OCI-LY7 (cell line): Measurements from ENCODE around the gene CDSN. TPM values are rescaled to one million over a fixed set of nuclear protein-coding genes. Genes with fewer than 3 reads are reported as not detected.

ENCODE experiments used
- BruUV-seq: library from RNA; stranded (reverse); fragments of 400-500 nt; replicated peaks from 2 replicates; lab custom pipeline; 2021; lab: Mats Ljungman, UMichigan
- CTCF ChIA-PET: fragments of 300-600 bp; sonication (Branson Sonifier 250); formaldehyde crosslinking; loops from one replicate; lab custom pipeline; 2022; ENCODE audit warnings: antibody characterized with exemption; ENCODE audit not compliant: unreplicated experiment; lab: Charles Lee
- POLR2A ChIA-PET: fragments of 300-600 bp; sonication (Branson Sonifier 250); formaldehyde crosslinking; loops from one replicate; lab custom pipeline; 2022; ENCODE audit warnings: antibody characterized with exemption; lab: Charles Lee
- DNase-seq: peaks from one replicate; pipeline ENCODE4 v3.0.0-alpha.2; 2015; ENCODE audit warnings: low spot score
- H2AFZ ChIP-seq: fragments of 200-600 bp; sonication (generic), shearing (Covaris generic); 2 replicates; pipeline ENCODE4 v1.6.1; 2014; ENCODE audit warnings: mild to moderate bottlenecking, antibody characterized with exemption, low read length, moderate library complexity
- H3K27ac ChIP-seq: fragments of 200-600 bp; sonication (generic); 2 replicates; pipeline ENCODE4 v1.5.1; 2014; ENCODE audit warnings: mixed run types, low read depth, mild to moderate bottlenecking, moderate library complexity, low read length, inconsistent platforms; ENCODE audit not compliant: poor library complexity, severe bottlenecking
- H3K36me3 ChIP-seq: fragments of 200-600 bp; sonication (generic); 2 replicates; pipeline ENCODE4 v1.6.1; 2014; ENCODE audit warnings: mild to moderate bottlenecking, antibody characterized with exemption, low read length, moderate library complexity, mixed read lengths; ENCODE audit not compliant: insufficient read depth
- H3K4me1 ChIP-seq: fragments of 200-600 bp; sonication (generic); 2 replicates; pipeline ENCODE4 v1.5.1; 2014; ENCODE audit warnings: mild to moderate bottlenecking, low read length; ENCODE audit not compliant: insufficient read depth, poor library complexity, severe bottlenecking
- H3K4me2 ChIP-seq: fragments of 200-600 bp; sonication (generic); 2 replicates; pipeline ENCODE4 v1.6.1; 2014; ENCODE audit warnings: mild to moderate bottlenecking, low read length
- H3K4me3 ChIP-seq: fragments of 200-600 bp; sonication (generic); 2 replicates; pipeline ENCODE4 v1.5.1; 2014; ENCODE audit warnings: mild to moderate bottlenecking, low read depth, low read length; ENCODE audit not compliant: poor library complexity, severe bottlenecking
- H3K79me2 ChIP-seq: fragments of 200-600 bp; sonication (generic); 2 replicates; pipeline ENCODE4 v1.6.1; 2016; ENCODE audit warnings: low read depth, mild to moderate bottlenecking, low read length, moderate library complexity, mixed read lengths; ENCODE audit not compliant: insufficient read depth
- H3K9me2 ChIP-seq: fragments of 200-600 bp; sonication (generic); 2 replicates; pipeline ENCODE4 v1.6.1; 2016; ENCODE audit warnings: mild to moderate bottlenecking, low read length, mixed read lengths; ENCODE audit not compliant: insufficient read depth
- H3K9me3 ChIP-seq: fragments of 200-600 bp; sonication (generic); 2 replicates; pipeline ENCODE4 v1.6.1; 2014; ENCODE audit warnings: mild to moderate bottlenecking, mixed run types, low read length, mixed read lengths
- H4K20me1 ChIP-seq: fragments of 200-600 bp; sonication (generic); 2 replicates; pipeline ENCODE4 v1.6.1; 2014; ENCODE audit warnings: mild to moderate bottlenecking, antibody characterized with exemption, low read length, moderate library complexity, mixed read lengths; ENCODE audit not compliant: insufficient read depth
- EZH2phosphoT487 ChIP-seq: fragments of 200-600 bp; sonication (generic); IDR thresholded peaks from 2 replicates; pipeline ENCODE4 v1.6.1; 2018; ENCODE audit warnings: low read depth, borderline replicate concordance, mild to moderate bottlenecking, mixed run types, antibody characterized with exemption, low read length, moderate library complexity, mixed read lengths
- intact Hi-C: fragments of 100-400 bp; cut with micrococcal nuclease; formaldehyde crosslinking; loops from one replicate; pipeline ENCODE4 v1.10.0; 2022; ENCODE audit not compliant: unreplicated experiment
- total RNA-seq, 2 experiments: library from RNA; depleted of rRNA in 1 of 2; stranded (reverse); fragments of >200 nt in 1 of 2; shearing (Covaris generic) in 1 of 2; gene quantifications; 2 replicates each; pipeline ENCODE4 v1.2.3, GENCODE V29; 2014 to 2022
- TF ChIP-seq, protein P1 (sequence below): fragments of 200-600 bp; sonication (generic); conservative IDR thresholded peaks from 2 replicates; pipeline ENCODE4 v1.5.1; 2014; ENCODE audit warnings: mild to moderate bottlenecking, antibody characterized with exemption, low read length, moderate library complexity, mixed read lengths

CDSN gene
- total RNA-seq, 2 experiments from 2014 or later = not detected

DNA sequence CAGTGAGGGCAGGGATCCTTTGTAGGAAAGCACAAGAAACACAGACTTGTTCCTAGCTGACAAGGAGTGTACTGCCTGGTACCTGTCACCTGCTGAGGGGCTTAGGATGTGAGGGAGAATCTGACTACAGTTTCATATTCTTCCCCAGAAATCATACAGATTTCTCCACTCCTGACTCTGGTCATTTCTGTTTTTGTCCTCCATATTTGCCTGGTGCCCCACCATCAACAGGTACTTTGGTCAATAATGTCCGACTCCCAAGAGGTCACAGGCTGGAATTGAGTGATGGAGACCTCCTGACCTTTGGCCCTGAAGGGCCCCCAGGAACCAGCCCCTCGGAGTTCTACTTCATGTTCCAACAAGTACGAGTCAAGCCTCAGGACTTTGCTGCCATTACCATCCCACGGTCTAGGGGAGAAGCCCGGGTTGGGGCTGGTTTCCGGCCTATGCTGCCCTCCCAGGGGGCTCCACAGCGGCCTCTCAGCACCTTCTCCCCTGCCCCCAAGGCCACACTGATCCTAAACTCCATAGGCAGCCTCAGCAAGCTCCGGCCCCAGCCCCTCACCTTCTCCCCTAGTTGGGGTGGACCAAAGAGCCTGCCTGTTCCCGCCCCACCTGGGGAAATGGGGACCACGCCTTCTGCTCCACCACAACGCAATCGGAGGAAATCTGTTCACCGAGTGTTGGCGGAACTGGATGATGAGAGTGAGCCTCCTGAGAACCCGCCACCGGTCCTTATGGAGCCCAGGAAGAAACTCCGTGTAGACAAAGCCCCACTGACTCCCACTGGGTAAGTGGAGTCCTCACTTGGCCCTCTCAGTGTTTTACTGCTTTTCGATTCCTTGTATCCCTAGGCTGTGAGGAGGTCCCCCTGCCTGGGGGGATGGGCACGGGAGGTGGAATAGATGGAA lies 41.2 kb upstream of the CDSN start:
- TF ChIP-seq EZH2phosphoT487 = no peak
- TF ChIP-seq, protein P1, sequence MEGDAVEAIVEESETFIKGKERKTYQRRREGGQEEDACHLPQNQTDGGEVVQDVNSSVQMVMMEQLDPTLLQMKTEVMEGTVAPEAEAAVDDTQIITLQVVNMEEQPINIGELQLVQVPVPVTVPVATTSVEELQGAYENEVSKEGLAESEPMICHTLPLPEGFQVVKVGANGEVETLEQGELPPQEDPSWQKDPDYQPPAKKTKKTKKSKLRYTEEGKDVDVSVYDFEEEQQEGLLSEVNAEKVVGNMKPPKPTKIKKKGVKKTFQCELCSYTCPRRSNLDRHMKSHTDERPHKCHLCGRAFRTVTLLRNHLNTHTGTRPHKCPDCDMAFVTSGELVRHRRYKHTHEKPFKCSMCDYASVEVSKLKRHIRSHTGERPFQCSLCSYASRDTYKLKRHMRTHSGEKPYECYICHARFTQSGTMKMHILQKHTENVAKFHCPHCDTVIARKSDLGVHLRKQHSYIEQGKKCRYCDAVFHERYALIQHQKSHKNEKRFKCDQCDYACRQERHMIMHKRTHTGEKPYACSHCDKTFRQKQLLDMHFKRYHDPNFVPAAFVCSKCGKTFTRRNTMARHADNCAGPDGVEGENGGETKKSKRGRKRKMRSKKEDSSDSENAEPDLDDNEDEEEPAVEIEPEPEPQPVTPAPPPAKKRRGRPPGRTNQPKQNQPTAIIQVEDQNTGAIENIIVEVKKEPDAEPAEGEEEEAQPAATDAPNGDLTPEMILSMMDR = no peak
- no peak for DNase-seq
- intact Hi-C loops = no loop called here
- peaks cover 47% of the 10 kb centered on the region for H3K4me1 ChIP-seq
- ChIA-PET CTCF (no interaction called here), POLR2A (no interaction called here)
- no peaks in the 10 kb centered on the region for H3K9me2 ChIP-seq
- H3K79me2 ChIP-seq = peaks cover 17% of the 10 kb centered on the region; the same call in 1 of the 2 replicates
- no peak overlapping the region for H3K27ac ChIP-seq
- no peaks in the 10 kb centered on the region for H3K9me3 ChIP-seq
- H3K36me3 ChIP-seq = peaks cover 47% of the 10 kb centered on the region
- BruUV-seq = no TSS peak
- no peak overlapping the region for H3K4me3 ChIP-seq
- H3K4me2 ChIP-seq = no peak overlapping the region
- H4K20me1 ChIP-seq = no peaks in the 10 kb centered on the region; the same call in 1 of the 2 replicates
- H2AFZ ChIP-seq = no peak overlapping the region

DNA sequence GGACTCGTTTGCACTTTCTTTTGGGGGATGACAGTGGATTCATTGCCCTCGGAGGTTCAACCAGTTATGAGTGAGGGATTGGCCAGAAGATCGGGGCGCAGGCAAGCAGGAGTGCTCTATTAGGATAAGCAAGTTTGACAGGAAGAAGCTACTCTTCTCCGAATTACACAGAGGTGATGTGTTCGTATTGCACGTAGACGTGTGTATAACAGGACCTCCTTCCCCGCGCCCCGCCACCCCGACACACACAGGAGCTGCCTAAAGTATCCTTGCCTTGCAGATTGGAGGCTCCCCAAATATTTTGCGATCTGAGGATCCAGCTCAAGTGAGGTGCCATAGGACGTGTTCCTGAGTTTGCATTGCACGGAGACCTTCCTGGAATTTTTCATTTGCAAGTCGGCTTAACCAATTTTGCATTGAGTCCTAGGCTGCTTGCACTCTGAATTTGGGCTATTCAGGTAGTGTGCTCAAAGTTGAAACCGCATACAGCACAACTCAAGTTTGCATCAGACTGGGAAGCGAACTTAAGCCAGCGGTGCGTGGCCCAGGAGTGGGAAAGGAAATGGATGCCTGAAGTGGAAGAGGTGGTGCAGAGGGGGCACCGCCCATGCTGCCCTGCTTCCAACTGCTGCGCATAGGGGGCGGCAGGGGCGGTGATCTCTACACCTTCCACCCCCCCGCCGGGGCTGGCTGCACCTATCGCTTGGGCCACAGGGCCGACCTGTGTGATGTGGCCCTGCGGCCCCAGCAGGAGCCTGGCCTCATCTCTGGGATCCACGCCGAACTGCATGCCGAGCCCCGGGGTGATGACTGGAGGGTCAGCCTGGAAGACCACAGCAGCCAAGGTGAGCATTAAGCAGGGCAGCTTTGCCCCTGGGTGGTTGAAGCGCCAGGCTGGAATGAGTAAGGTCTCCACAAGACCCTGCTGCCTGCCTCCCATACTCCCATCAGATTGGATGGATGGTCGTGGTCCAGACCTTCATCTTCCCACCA lies 38.9 kb upstream of the CDSN start:
- peak overlapping the region; percentile 60 for H3K27ac ChIP-seq
- H3K79me2 ChIP-seq = peaks cover 17% of the 10 kb centered on the region; the same call in 1 of the 2 replicates
- CTCF ChIA-PET = interaction anchor here (0.5 to 1.5 kb wide), 3 partner anchors 11 to 32 kb away, joined by 3 to 4 read pairs (median 3); no protein-coding TSS in a partner anchor
- TF ChIP-seq, protein P1 = peak; percentile 53; the same call in 1 of the 2 replicates
- no peak for TF ChIP-seq EZH2phosphoT487
- peak overlapping the region; percentile 70; the same call in 1 of the 2 replicates for H2AFZ ChIP-seq
- peak overlapping the region; percentile 88 for H3K4me3 ChIP-seq
- DNase-seq = peak; percentile 60
- no peaks in the 10 kb centered on the region for H3K9me3 ChIP-seq
- BruUV-seq = TSS peak; percentile 50
- peaks cover 31% of the 10 kb centered on the region for H3K4me1 ChIP-seq
- no peaks in the 10 kb centered on the region; the same call in 1 of the 2 replicates for H4K20me1 ChIP-seq
- peak overlapping the region; percentile 99 for H3K4me2 ChIP-seq
- POLR2A ChIA-PET = interaction anchor here (0.7 to 1.6 kb wide), 7 partner anchors 11 to 39 kb away, joined by 3 to 6 read pairs (median 4); no protein-coding TSS in a partner anchor
- intact Hi-C loops = loop anchor here (1.0 kb wide), 1 partner anchor 31 kb away; no protein-coding TSS in a partner anchor
- no peaks in the 10 kb centered on the region for H3K9me2 ChIP-seq
- H3K36me3 ChIP-seq = peaks cover 48% of the 10 kb centered on the region
